ENCODE measurements around the gene CHDH.

Gene CHDH

DNA sequence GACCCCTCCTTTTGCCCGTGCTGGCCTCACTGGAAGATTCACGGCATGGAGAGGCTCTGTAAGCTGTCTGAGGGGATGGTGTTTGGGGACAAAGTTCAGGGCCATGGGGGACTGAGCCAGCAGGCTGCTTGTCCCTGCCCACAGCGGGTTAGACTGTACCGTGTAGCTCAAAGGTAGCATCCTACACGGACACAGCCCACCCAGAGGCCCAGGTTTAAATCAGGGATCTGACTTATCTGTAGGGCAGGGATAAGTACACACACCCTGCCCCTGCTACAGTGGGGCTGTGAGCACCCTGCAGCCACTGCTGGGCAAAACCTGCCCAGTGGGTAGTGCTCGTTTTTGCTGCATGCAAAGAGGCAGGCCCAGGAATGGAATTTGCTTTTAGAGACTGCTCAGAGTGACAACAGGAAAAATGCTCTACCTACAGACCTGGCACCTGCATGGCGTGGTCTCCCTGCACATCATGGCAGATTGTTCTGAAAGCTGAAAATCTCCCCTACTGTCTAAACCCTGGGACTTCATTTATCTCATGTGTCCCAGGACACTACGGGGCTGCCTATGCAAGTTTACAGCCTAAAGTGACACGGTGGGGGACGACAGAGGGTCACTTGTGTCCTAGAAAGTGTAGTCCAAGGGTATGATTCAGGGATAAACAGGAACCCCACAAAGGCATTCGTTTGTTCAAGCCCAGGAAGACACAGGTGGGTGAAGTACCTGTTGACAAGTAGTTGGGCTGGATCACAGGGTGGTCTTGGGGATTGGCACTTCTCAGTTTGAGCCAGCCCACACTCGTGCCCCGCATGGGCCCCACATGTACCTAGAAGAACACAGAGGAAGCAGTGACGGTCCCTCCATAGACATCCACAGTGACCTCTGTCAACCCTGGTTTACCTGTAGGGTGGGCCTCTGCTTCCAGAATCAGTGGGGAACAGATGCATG lies 27.7 kb downstream of the CHDH start:
- Histone ChIP-seq H3K4me1 (ENCODE audit: control insufficient read depth in 1 of 2, insufficient read depth in 2 of 2, low read length in 2 of 2) (no peaks in the 10 kb centered on the region), H3K4me3 (ENCODE audit: low read depth in 1 of 2, low read length in 2 of 2) (no peak overlapping the region), H3K36me3 (ENCODE audit: control insufficient read depth in 1 of 2, insufficient read depth in 2 of 2, low read length in 2 of 2) (peaks cover 8 to 72% of the 10 kb centered on the region in 2 donors), H3K9ac (ENCODE audit: low read depth in 1 of 2, low read length in 2 of 2) (no peak overlapping the region), H3K27me3 (ENCODE audit: control insufficient read depth in 1 of 2, insufficient read depth in 2 of 2, low read length in 2 of 2) (no peaks in the 10 kb centered on the region), H3K27ac (ENCODE audit: low read depth, low read length) (no peak overlapping the region), H3K9me3 (ENCODE audit: control insufficient read depth in 1 of 2, low read length in 2 of 2) (no peaks in the 10 kb centered on the region)

DNA sequence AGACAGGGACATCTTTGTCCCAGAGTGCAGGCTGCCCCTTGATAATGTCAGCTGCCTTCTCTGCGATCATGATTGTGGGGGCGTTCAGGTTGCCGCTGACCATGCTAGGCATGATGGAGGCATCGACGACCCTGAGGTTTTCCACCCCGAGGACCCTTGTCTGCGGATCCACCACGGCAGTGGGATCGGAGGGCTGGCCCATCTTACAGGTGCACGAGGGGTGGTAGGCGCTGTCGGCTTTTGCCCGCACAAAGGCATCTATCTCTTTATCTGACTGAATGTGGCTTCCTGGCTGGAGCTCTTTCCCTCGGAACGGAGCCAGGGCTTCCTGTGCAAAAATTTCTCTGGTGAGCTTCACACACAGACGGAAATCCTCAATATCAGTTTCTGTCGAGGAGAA lies 28.4 kb downstream of the CHDH start:
- Histone ChIP-seq H3K4me3 (ENCODE audit: low read depth in 1 of 2, low read length in 2 of 2) (no peak overlapping the region), H3K36me3 (ENCODE audit: control insufficient read depth in 1 of 2, insufficient read depth in 2 of 2, low read length in 2 of 2) (peaks cover 8 to 67% of the 10 kb centered on the region in 2 donors), H3K9me3 (ENCODE audit: control insufficient read depth in 1 of 2, low read length in 2 of 2) (no peaks in the 10 kb centered on the region), H3K27ac (ENCODE audit: low read depth, low read length) (no peak overlapping the region), H3K27me3 (ENCODE audit: control insufficient read depth in 1 of 2, insufficient read depth in 2 of 2, low read length in 2 of 2) (no peaks in the 10 kb centered on the region), H3K4me1 (ENCODE audit: control insufficient read depth in 1 of 2, insufficient read depth in 2 of 2, low read length in 2 of 2) (no peaks in the 10 kb centered on the region), H3K9ac (ENCODE audit: low read depth in 1 of 2, low read length in 2 of 2) (no peak overlapping the region)

DNA sequence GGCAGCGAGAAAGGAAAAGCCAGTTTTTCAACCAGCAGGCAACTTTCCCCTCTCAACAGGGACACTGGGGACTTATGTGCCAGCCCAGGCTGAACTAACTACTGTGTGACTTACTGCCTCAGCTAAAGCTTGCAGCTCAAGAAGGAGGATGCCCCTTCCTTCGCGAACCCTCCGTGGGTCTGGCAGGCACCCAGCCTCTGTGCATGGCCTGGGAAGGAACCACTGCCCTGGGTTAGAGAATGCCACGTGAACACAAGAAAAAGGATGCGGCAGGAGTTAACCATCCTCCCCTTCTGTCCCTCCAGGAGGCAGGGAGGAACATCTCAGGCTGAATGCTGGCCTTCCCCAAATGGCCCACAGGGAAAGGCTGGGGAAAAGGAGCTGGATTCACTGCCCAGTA lies 29.0 kb downstream of the CHDH start:
- no peak overlapping the region for H3K27ac ChIP-seq (ENCODE audit: low read depth, low read length)
- no peak overlapping the region for H3K9ac ChIP-seq (ENCODE audit: low read depth in 1 of 2, low read length in 2 of 2)
- peaks cover 8 to 61% of the 10 kb centered on the region in 2 donors for H3K36me3 ChIP-seq (ENCODE audit: control insufficient read depth in 1 of 2, insufficient read depth in 2 of 2, low read length in 2 of 2)
- H3K9me3 ChIP-seq (ENCODE audit: control insufficient read depth in 1 of 2, low read length in 2 of 2), result no peaks in the 10 kb centered on the region
- H3K4me3 ChIP-seq (ENCODE audit: low read depth in 1 of 2, low read length in 2 of 2), result no peak overlapping the region
- no peaks in the 10 kb centered on the region for H3K27me3 ChIP-seq (ENCODE audit: control insufficient read depth in 1 of 2, insufficient read depth in 2 of 2, low read length in 2 of 2)
- H3K4me1 ChIP-seq (ENCODE audit: control insufficient read depth in 1 of 2, insufficient read depth in 2 of 2, low read length in 2 of 2), result no peaks in the 10 kb centered on the region

DNA sequence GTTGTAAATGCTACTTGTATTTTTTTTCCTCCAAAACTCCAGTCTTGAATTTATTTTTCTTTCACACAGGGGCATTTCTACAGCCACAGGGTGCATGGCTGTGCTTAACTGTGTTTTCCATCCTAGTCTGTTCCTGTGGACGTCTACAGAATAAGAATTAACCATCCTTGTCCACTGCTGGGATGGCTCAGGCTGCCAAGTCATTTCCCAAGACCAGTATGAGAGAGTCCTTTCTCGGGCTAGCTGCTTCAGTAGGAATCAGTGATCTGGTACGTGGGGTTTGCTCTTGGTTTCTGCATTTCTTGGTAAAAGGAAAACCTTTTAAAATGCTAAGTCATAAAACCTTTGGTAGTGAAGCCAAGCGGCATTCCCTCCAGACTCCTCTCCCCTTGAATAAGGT lies 29.8 kb downstream of the CHDH start:
- no peaks in the 10 kb centered on the region for H3K4me1 ChIP-seq (ENCODE audit: control insufficient read depth in 1 of 2, insufficient read depth in 2 of 2, low read length in 2 of 2)
- H3K27ac ChIP-seq (ENCODE audit: low read depth, low read length), result no peak overlapping the region
- no peaks in the 10 kb centered on the region for H3K27me3 ChIP-seq (ENCODE audit: control insufficient read depth in 1 of 2, insufficient read depth in 2 of 2, low read length in 2 of 2)
- H3K36me3 ChIP-seq (ENCODE audit: control insufficient read depth in 1 of 2, insufficient read depth in 2 of 2, low read length in 2 of 2), result peaks cover 8 to 55% of the 10 kb centered on the region in 2 donors
- H3K9me3 ChIP-seq (ENCODE audit: control insufficient read depth in 1 of 2, low read length in 2 of 2), result no peaks in the 10 kb centered on the region
- H3K9ac ChIP-seq (ENCODE audit: low read depth in 1 of 2, low read length in 2 of 2), result no peak overlapping the region
- H3K4me3 ChIP-seq (ENCODE audit: low read depth in 1 of 2, low read length in 2 of 2), result no peak overlapping the region

DNA sequence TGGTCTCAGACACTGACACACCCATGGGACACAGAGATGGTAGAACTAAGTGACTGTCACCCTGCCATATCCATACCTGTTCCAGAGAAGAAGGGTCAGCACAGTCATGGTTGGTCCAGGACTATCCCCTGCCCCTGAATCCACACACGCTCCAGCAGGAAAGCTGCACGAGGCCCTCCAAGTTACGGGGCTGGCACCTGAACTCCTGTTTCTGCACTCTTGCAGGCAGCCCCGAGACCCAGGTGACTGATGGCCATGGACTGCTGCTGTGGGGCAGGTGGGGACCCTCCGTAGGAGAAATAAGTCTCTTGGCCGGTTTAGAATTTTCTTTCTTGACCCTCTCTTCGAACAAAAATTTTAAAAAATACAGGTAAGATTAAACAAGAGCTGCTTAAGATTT lies 30.6 kb downstream of the CHDH start:
- no peaks in the 10 kb centered on the region for H3K4me1 ChIP-seq (ENCODE audit: control insufficient read depth in 1 of 2, insufficient read depth in 2 of 2, low read length in 2 of 2)
- no peak overlapping the region for H3K27ac ChIP-seq (ENCODE audit: low read depth, low read length)
- H3K9me3 ChIP-seq (ENCODE audit: control insufficient read depth in 1 of 2, low read length in 2 of 2), result no peaks in the 10 kb centered on the region
- peaks cover 8 to 47% of the 10 kb centered on the region in 2 donors for H3K36me3 ChIP-seq (ENCODE audit: control insufficient read depth in 1 of 2, insufficient read depth in 2 of 2, low read length in 2 of 2)
- no peak overlapping the region for H3K4me3 ChIP-seq (ENCODE audit: low read depth in 1 of 2, low read length in 2 of 2)
- no peak overlapping the region for H3K9ac ChIP-seq (ENCODE audit: low read depth in 1 of 2, low read length in 2 of 2)
- H3K27me3 ChIP-seq (ENCODE audit: control insufficient read depth in 1 of 2, insufficient read depth in 2 of 2, low read length in 2 of 2), result no peaks in the 10 kb centered on the region

DNA sequence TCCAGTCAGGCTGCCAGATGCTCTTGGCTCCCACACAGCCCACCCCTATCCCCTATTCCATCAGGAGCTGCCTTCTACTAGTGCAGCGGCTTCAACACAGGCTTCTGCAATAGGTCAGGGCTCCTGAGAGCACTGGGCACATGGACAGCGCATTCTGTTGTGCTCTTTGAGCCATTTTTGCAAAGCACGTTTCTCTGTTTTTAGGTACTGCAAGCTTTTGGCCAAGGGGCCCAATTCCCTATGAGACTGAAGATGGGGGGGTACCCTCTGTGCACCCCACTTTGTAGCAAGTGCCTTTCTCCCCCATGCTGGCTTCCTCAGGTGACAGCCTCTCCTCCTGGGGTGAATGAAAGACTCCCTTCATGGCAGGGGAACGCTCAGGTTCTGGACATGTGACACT lies 31.2 kb downstream of the CHDH start:
- no peak overlapping the region for H3K4me3 ChIP-seq (ENCODE audit: low read depth in 1 of 2, low read length in 2 of 2)
- H3K27me3 ChIP-seq (ENCODE audit: control insufficient read depth in 1 of 2, insufficient read depth in 2 of 2, low read length in 2 of 2), result no peaks in the 10 kb centered on the region
- peaks cover 7 to 42% of the 10 kb centered on the region in 2 donors for H3K36me3 ChIP-seq (ENCODE audit: control insufficient read depth in 1 of 2, insufficient read depth in 2 of 2, low read length in 2 of 2)
- H3K9ac ChIP-seq (ENCODE audit: low read depth in 1 of 2, low read length in 2 of 2), result no peak overlapping the region
- H3K9me3 ChIP-seq (ENCODE audit: control insufficient read depth in 1 of 2, low read length in 2 of 2), result no peaks in the 10 kb centered on the region
- H3K4me1 ChIP-seq (ENCODE audit: control insufficient read depth in 1 of 2, insufficient read depth in 2 of 2, low read length in 2 of 2), result no peaks in the 10 kb centered on the region
- H3K27ac ChIP-seq (ENCODE audit: low read depth, low read length), result no peak overlapping the region

DNA sequence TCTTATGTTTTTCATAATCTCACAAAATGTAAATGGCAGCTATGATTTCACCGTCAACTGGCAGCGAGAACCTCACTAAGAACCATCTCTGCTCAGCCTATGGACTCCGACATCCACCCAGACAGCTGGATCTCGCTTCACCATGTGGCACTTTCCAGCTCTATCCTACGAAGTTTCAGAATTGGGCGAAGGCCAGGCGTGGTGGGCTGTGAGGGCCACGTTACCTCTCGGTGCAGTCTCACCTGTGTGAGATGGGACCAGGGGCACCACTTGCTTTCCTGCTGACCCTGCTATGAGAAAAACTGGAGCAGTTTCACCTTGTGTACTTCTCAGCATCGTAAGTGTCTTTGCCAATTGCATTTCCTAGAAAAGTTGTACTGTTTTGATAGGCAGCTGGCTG lies 32.3 kb downstream of the CHDH start:
- Histone ChIP-seq H3K9ac (ENCODE audit: low read depth in 1 of 2, low read length in 2 of 2) (no peak overlapping the region), H3K27me3 (ENCODE audit: control insufficient read depth in 1 of 2, insufficient read depth in 2 of 2, low read length in 2 of 2) (no peaks in the 10 kb centered on the region), H3K9me3 (ENCODE audit: control insufficient read depth in 1 of 2, low read length in 2 of 2) (no peaks in the 10 kb centered on the region), H3K36me3 (ENCODE audit: control insufficient read depth in 1 of 2, insufficient read depth in 2 of 2, low read length in 2 of 2) (peaks cover 2 to 34% of the 10 kb centered on the region in 2 donors), H3K27ac (ENCODE audit: low read depth, low read length) (no peak overlapping the region), H3K4me1 (ENCODE audit: control insufficient read depth in 1 of 2, insufficient read depth in 2 of 2, low read length in 2 of 2) (no peaks in the 10 kb centered on the region), H3K4me3 (ENCODE audit: low read depth in 1 of 2, low read length in 2 of 2) (no peak overlapping the region)

DNA sequence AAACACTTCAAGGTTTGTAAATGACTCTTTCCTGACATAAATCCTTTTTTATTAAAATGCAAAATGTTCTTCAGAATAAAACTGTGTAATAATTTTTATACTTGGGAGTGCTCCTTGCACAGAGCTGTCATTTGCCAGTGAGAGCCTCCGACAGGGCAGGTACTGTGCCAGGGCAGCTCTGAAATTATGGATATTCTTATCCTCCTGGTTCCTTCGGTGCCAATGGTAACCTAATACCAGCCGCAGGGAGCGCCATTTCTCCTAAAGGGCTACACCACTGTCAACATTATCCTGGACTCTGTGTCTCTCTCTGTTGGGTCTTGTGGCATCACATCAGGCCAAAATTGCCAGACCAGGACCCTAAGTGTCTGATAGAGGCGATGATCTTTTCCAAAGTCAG lies 33.0 kb downstream of the CHDH start:
- no peak overlapping the region for H3K4me3 ChIP-seq (ENCODE audit: low read depth in 1 of 2, low read length in 2 of 2)
- H3K4me1 ChIP-seq (ENCODE audit: control insufficient read depth in 1 of 2, insufficient read depth in 2 of 2, low read length in 2 of 2), result no peaks in the 10 kb centered on the region
- no peaks in the 10 kb centered on the region for H3K27me3 ChIP-seq (ENCODE audit: control insufficient read depth in 1 of 2, insufficient read depth in 2 of 2, low read length in 2 of 2)
- no peak overlapping the region for H3K9ac ChIP-seq (ENCODE audit: low read depth in 1 of 2, low read length in 2 of 2)
- no peaks in the 10 kb centered on the region for H3K9me3 ChIP-seq (ENCODE audit: control insufficient read depth in 1 of 2, low read length in 2 of 2)
- H3K27ac ChIP-seq (ENCODE audit: low read depth, low read length), result no peak overlapping the region
- peaks cover 2 to 29% of the 10 kb centered on the region in 2 donors for H3K36me3 ChIP-seq (ENCODE audit: control insufficient read depth in 1 of 2, insufficient read depth in 2 of 2, low read length in 2 of 2)

DNA sequence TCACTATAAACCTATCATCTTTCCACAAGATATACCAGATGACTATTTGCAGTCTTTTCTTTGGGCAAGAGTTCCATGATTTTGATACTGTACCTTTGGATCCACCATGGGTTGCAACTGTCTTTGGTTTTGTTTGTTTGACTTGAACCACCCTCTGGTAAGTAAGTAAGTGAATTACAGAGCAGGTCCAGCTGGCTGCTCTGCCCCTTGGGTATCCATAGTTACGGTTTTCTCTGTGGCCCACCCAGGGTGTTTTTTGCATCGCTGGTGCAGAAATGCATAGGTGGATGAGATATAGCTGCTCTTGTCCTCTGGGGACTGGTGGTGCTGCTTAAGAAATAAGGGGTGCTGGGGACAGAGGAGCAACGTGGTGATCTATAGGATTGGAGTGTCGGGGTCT lies 33.8 kb downstream of the CHDH start:
- Histone ChIP-seq H3K36me3 (ENCODE audit: control insufficient read depth in 1 of 2, insufficient read depth in 2 of 2, low read length in 2 of 2) (peaks cover 2 to 21% of the 10 kb centered on the region in 2 donors), H3K9me3 (ENCODE audit: control insufficient read depth in 1 of 2, low read length in 2 of 2) (no peaks in the 10 kb centered on the region), H3K27me3 (ENCODE audit: control insufficient read depth in 1 of 2, insufficient read depth in 2 of 2, low read length in 2 of 2) (no peaks in the 10 kb centered on the region), H3K9ac (ENCODE audit: low read depth in 1 of 2, low read length in 2 of 2) (no peak overlapping the region), H3K27ac (ENCODE audit: low read depth, low read length) (no peak overlapping the region), H3K4me3 (ENCODE audit: low read depth in 1 of 2, low read length in 2 of 2) (no peak overlapping the region), H3K4me1 (ENCODE audit: control insufficient read depth in 1 of 2, insufficient read depth in 2 of 2, low read length in 2 of 2) (no peaks in the 10 kb centered on the region)

DNA sequence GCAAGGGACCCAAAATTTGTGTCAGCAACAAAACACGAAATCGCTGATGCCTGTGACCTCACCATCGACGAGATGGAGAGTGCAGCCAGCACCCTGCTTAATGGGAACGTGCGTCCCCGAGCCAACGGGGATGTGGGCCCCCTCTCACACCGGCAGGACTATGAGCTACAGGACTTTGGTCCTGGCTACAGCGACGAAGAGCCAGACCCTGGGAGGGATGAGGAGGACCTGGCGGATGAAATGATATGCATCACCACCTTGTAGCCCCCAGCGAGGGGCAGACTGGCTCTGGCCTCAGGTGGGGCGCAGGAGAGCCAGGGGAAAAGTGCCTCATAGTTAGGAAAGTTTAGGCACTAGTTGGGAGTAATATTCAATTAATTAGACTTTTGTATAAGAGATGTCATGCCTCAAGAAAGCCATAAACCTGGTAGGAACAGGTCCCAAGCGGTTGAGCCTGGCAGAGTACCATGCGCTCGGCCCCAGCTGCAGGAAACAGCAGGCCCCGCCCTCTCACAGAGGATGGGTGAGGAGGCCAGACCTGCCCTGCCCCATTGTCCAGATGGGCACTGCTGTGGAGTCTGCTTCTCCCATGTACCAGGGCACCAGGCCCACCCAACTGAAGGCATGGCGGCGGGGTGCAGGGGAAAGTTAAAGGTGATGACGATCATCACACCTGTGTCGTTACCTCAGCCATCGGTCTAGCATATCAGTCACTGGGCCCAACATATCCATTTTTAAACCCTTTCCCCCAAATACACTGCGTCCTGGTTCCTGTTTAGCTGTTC lies 34.9 kb downstream of the CHDH start:
- peaks cover under 1 to 14% of the 10 kb centered on the region in 2 donors for H3K36me3 ChIP-seq (ENCODE audit: control insufficient read depth in 1 of 2, insufficient read depth in 2 of 2, low read length in 2 of 2)
- H3K4me3 ChIP-seq (ENCODE audit: low read depth in 1 of 2, low read length in 2 of 2), result no peak overlapping the region
- no peaks in the 10 kb centered on the region for H3K27me3 ChIP-seq (ENCODE audit: control insufficient read depth in 1 of 2, insufficient read depth in 2 of 2, low read length in 2 of 2)
- H3K9me3 ChIP-seq (ENCODE audit: control insufficient read depth in 1 of 2, low read length in 2 of 2), result no peaks in the 10 kb centered on the region
- no peak overlapping the region for H3K9ac ChIP-seq (ENCODE audit: low read depth in 1 of 2, low read length in 2 of 2)
- no peak overlapping the region for H3K27ac ChIP-seq (ENCODE audit: low read depth, low read length)
- peaks cover 8% of the 10 kb centered on the region in 2 donors for H3K4me1 ChIP-seq (ENCODE audit: control insufficient read depth in 1 of 2, insufficient read depth in 2 of 2, low read length in 2 of 2)
